HepG2 (cell line): ENCODE measurements around the gene HADHA. TPM values are rescaled to one million over a fixed set of nuclear protein-coding genes. Genes with fewer than 3 reads are reported as not detected.
A peak's percentile ranks its signal among the peaks of the same experiment; 100 is the strongest.

ENCODE experiments used
- HDAC1 ChIP-seq: sonication (generic); formaldehyde crosslinking; IDR thresholded peaks from 2 replicates; pipeline ENCODE4 v1.5.1; 2020; ENCODE audit warnings: mild to moderate bottlenecking, missing genetic modification reagents
- HINFP ChIP-seq: sonication (generic); formaldehyde crosslinking; IDR thresholded peaks from 2 replicates; pipeline ENCODE4 v1.4.0; 2020; ENCODE audit warnings: low read depth, mild to moderate bottlenecking, missing genetic modification reagents
- HMG20A ChIP-seq: IDR thresholded peaks from 2 replicates; pipeline ENCODE4 v1.6.1; 2016; ENCODE audit warnings: borderline replicate concordance
- HNF4G ChIP-seq, 2 experiments: sonication (generic) in 1 of 2; formaldehyde crosslinking in 1 of 2; IDR thresholded peaks; 2 replicates each; pipeline versions ENCODE4 v1.4.0 to v1.6.1; 2011 to 2020; ENCODE audit warnings: borderline replicate concordance in 2 of 2, low read depth in 2 of 2, mild to moderate bottlenecking in 2 of 2, low read length in 1 of 2, missing genetic modification reagents in 1 of 2, moderate library complexity in 1 of 2
- RXRA ChIP-seq: sonication (generic); formaldehyde crosslinking; IDR thresholded peaks from 2 replicates; pipeline ENCODE4 v1.5.1; 2020; ENCODE audit warnings: missing genetic modification reagents
- ZHX2 ChIP-seq, 2 experiments: sonication (generic) in 1 of 2; formaldehyde crosslinking in 1 of 2; IDR thresholded peaks; 2 replicates each; pipeline versions ENCODE4 v1.6.1 to v1.9.0; 2014 to 2022; ENCODE audit warnings: antibody characterized with exemption in 1 of 2, borderline replicate concordance in 1 of 2, inconsistent platforms in 1 of 2, low read depth in 1 of 2, missing genetic modification reagents in 1 of 2
- ZNF12 ChIP-seq: sonication (generic); formaldehyde crosslinking; IDR thresholded peaks from 2 replicates; pipeline ENCODE4 v1.5.0; 2020; ENCODE audit warnings: missing genetic modification reagents
- ZNF816 ChIP-seq: sonication (generic); formaldehyde crosslinking; IDR thresholded peaks from 2 replicates; pipeline ENCODE4 v1.8.0; 2022; ENCODE audit warnings: missing genetic modification reagents, mild to moderate bottlenecking, borderline replicate concordance
- polyA plus RNA-seq, 8 experiments: library from polyadenylated mRNA; depleted of rRNA in 3 of 8; stranded (reverse) in 7 of 8; unstranded in 1 of 8; fragments of >200 nt; fragmentation: Illumina TruSeq in 4 of 8; extraction: Trizol in 4 of 8; gene quantifications; 2 replicates each; pipeline versions ENCODE4 v1.2.1 to v1.2.3, GENCODE V29; 2011 to 2016; ENCODE audit warnings: low read depth in 4 of 8, missing spikeins in 1 of 8, mixed read lengths in 1 of 8; ENCODE audit not compliant: insufficient read depth in 1 of 8
- total RNA-seq, 5 experiments: library from RNA; depleted of rRNA; stranded (reverse); fragments of >200 nt; fragmentation: Illumina TruSeq; extraction: Trizol; gene quantifications; 2 replicates each; pipeline ENCODE4 v1.2.3, GENCODE V29; 2016; ENCODE audit warnings: low read depth in 1 of 5
- TF ChIP-seq, protein P1 (sequence below): sonication (generic); formaldehyde crosslinking; IDR thresholded peaks from 2 replicates; pipeline ENCODE4 v1.4.0; 2020; ENCODE audit warnings: mild to moderate bottlenecking, missing genetic modification reagents, borderline replicate concordance
- TF ChIP-seq, protein P2 (sequence below): sonication (generic); formaldehyde crosslinking; conservative IDR thresholded peaks from 2 replicates; pipeline ENCODE4 v1.4.0; 2020; ENCODE audit warnings: missing genetic modification reagents

HADHA gene
- total and polyA plus RNA-seq, 2 of the 13 experiments (the other 11 are each of a cell fraction or from before 2014, with no cell fraction given) = 102 to 270 TPM

- TF ChIP-seq, protein P1, sequence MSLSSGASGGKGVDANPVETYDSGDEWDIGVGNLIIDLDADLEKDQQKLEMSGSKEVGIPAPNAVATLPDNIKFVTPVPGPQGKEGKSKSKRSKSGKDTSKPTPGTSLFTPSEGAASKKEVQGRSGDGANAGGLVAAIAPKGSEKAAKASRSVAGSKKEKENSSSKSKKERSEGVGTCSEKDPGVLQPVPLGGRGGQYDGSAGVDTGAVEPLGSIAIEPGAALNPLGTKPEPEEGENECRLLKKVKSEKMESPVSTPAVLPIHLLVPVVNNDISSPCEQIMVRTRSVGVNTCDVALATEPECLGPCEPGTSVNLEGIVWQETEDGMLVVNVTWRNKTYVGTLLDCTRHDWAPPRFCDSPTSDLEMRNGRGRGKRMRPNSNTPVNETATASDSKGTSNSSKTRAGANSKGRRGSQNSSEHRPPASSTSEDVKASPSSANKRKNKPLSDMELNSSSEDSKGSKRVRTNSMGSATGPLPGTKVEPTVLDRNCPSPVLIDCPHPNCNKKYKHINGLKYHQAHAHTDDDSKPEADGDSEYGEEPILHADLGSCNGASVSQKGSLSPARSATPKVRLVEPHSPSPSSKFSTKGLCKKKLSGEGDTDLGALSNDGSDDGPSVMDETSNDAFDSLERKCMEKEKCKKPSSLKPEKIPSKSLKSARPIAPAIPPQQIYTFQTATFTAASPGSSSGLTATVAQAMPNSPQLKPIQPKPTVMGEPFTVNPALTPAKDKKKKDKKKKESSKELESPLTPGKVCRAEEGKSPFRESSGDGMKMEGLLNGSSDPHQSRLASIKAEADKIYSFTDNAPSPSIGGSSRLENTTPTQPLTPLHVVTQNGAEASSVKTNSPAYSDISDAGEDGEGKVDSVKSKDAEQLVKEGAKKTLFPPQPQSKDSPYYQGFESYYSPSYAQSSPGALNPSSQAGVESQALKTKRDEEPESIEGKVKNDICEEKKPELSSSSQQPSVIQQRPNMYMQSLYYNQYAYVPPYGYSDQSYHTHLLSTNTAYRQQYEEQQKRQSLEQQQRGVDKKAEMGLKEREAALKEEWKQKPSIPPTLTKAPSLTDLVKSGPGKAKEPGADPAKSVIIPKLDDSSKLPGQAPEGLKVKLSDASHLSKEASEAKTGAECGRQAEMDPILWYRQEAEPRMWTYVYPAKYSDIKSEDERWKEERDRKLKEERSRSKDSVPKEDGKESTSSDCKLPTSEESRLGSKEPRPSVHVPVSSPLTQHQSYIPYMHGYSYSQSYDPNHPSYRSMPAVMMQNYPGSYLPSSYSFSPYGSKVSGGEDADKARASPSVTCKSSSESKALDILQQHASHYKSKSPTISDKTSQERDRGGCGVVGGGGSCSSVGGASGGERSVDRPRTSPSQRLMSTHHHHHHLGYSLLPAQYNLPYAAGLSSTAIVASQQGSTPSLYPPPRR (CRISPR knock-in tag) = peak; percentile 49; the same call in 1 of the 2 replicates
- TF ChIP-seq ZNF816 (CRISPR knock-in tag) = peak; percentile 85
- peak; percentile 96 for TF ChIP-seq HNF4G (IDR thresholded peaks at IDR 0.05; ENCODE audit: borderline replicate concordance, low read depth, low read length)
- TF ChIP-seq HNF4G (CRISPR knock-in tag; IDR thresholded peaks at IDR 0.05; ENCODE audit: borderline replicate concordance, low read depth) = peak; percentile 94
- TF ChIP-seq ZHX2 (IDR thresholded peaks at IDR 0.05; ENCODE audit: low read depth) = peak; percentile 53; the same call in 1 of the 2 replicates
- TF ChIP-seq ZHX2 (CRISPR knock-in tag; IDR thresholded peaks at IDR 0.05; ENCODE audit: borderline replicate concordance) = no peak; the same call in 1 of the 2 replicates
- peak; percentile 99 for TF ChIP-seq RXRA (CRISPR knock-in tag)
- TF ChIP-seq, protein P2, sequence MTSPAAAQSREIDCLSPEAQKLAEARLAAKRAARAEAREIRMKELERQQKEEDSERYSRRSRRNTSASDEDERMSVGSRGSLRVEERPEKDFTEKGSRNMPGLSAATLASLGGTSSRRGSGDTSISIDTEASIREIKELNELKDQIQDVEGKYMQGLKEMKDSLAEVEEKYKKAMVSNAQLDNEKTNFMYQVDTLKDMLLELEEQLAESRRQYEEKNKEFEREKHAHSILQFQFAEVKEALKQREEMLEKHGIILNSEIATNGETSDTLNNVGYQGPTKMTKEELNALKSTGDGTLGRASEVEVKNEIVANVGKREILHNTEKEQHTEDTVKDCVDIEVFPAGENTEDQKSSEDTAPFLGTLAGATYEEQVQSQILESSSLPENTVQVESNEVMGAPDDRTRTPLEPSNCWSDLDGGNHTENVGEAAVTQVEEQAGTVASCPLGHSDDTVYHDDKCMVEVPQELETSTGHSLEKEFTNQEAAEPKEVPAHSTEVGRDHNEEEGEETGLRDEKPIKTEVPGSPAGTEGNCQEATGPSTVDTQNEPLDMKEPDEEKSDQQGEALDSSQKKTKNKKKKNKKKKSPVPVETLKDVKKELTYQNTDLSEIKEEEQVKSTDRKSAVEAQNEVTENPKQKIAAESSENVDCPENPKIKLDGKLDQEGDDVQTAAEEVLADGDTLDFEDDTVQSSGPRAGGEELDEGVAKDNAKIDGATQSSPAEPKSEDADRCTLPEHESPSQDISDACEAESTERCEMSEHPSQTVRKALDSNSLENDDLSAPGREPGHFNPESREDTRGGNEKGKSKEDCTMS (CRISPR knock-in tag) = no peak
- TF ChIP-seq HMG20A (CRISPR knock-in tag) = no peak; the same call in 1 of the 2 replicates
- TF ChIP-seq ZNF12 (CRISPR knock-in tag) = peak; percentile 7; the same call in 1 of the 2 replicates
- TF ChIP-seq HINFP (CRISPR knock-in tag) = peak; percentile 89; the same call in 1 of the 2 replicates
- peak; percentile 95 for TF ChIP-seq HDAC1 (CRISPR knock-in tag)
Measured at GRCh38 chr2:26244309-26245230, at the start of gene HADHA, which contains the start of gene HADHB (continued).
